A549 (cell line): ENCODE measurements around the gene HEXIM1.

Source experiments
- CEBPB ChIP-seq, 2 experiments: fragments of >200 bp in 1 of 2; sonication (Bioruptor Twin) in 1 of 2; formaldehyde crosslinking in 1 of 2; IDR thresholded peaks; 2 replicates each; pipeline ENCODE4 v1.6.1; 2012 to 2016
- CTCF ChIP-seq: fragments of >200 bp; sonication (Bioruptor Twin); formaldehyde crosslinking; IDR thresholded peaks from 3 replicates; pipeline ENCODE4 v1.5.1; 2016
- EP300 ChIP-seq, 2 experiments: fragments of >200 bp; sonication (Bioruptor Twin); formaldehyde crosslinking; IDR thresholded peaks; 2 replicates in 1 of 2; 3 replicates in 1 of 2; pipeline ENCODE4 v1.6.1; 2016 to 2017

- TF ChIP-seq CTCF (no peak), EP300 (IDR thresholded peaks at IDR 0.05) (no peak), CEBPB (IDR thresholded peaks at IDR 0.05) (no peak)
Observed at GRCh38 chr17:45113424-45113754, 34.9 kb upstream of the HEXIM1 start.
